Activated naive CD4-positive, alpha-beta T cell treated with anti-CD3 and anti-CD28 coated beads, Interleukin-2, amount 50 U/mL, for 16 hours (primary cell): ENCODE results near the gene HHIPL1.

Experiments
- DNase-seq: peaks from one replicate; pipeline ENCODE4 v3.0.0-alpha.2; 2020

HHIPL1 gene

DNA sequence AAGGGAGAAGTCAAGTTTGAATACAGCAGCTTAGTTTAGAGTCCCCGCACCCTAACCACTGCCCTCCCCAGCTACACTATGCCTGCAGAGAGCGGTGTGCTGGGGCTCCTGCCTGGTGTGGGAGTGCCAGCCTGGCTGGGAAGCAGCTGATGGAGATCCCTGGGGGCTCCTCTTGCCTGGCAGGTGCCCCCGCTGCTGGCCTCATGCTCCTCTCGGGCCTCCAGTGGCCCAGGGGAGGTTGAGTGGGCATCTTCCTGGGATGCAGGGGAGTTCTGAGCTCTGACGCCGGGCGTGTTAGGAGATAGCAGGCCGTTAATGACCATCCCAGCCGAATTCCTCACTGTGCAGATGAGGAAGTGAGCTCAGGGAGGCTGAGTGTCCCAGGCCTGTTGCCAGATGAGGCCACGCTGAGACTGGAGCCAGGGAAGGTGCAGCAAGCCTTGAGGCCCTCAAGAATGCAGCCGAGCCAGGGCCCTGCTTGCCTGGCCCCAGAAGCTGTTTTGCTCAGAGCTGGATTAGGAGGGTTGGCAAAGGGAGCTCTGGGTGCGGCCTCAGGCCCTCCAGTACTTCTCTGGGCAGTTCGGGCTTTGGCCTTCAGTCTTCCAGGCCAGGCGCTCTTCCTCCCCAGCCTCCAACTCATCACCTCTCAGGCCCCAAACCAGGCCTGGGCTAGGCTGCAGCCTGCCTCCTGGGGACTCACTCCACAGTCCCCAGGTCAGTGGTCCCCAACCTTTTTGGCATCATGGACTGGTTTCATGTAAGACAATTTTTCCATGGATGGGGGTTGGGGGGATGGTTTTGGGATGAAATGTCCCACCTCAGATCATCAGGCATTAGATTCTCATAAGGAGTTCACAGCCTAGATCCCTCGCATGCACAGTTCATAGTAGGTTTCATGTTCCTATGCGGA, 32.6 kb downstream of the HHIPL1 start:
- DNase-seq, result no peak

DNA sequence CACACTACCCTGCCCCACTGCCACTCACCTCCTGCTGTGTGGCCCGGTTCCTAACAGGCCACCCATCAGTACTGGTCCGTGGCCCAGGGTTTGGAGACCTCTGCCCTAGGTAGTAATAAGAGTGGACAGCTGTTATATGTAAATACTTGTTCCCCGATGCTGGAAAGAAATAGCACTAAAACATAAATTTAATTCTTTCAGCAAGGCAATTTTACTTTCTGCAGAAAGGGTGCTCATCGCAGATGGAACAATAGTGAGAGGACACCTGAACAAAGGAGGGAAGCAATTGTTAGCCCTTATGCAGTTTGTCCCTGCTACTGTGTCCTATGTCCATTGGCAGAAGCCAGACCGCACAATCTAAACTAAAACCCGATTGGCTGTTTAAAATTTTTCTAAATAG, 33.3 kb downstream of the HHIPL1 start:
- no peak for DNase-seq

DNA sequence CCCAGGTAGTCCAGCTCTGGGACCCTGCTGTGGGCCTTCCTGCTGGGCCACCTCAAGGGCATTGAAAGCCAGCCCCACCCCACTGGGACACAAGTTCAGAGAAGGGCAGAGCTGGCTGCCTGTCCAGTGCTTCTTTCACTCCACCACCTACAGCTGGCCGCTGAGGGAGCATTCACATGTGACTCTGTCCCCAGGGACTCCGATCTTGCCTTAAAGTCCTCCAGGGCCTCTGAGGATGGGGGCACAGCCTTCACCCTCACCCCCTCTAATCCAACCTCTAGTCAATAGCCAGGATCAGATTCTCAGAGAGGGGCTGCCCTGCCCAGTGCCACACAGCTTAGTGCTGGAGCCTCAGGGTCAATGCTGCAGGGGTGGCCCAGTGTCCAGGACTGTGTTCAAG, 34.2 kb downstream of the HHIPL1 start:
- DNase-seq, result no peak

DNA sequence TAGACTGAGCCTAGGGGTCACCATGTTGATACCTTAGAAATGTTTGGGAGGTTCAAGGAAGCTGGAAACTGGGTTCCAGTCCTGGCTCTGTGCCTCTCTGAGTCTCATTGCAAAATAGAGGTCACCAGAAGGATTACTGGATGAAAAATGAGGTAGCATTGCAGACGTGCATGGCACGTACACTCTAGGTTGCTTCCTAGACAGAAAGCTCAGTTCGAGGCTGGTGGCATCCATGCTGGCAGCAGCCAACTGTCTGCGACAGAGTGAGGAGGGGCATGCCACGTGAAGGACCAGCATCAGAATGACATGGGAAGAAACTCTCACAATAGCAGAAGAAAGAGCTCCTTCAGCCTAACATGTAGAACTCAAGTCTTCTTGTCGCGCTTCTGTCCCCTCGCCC, 34.6 kb downstream of the HHIPL1 start:
- no peak for DNase-seq

DNA sequence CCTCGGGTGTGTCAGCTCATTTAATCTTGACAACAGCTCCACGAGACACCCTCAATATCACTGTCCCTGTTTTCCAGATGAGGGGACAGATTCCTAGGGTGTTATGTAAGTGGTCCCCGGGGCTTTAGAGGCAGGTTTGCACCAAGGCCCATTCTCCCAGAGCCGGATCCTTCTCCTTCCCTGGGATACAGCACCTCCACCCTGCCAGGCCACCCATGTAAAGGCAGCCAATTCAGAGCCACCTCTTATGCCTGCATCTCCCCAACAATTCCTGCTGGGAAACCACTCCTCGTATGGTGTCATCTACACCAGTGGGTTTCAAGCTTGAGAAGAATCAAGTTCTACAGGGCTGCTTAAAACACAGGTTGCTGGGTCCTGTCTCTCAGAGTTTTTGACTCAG, 35.1 kb downstream of the HHIPL1 start:
- no peak for DNase-seq

DNA sequence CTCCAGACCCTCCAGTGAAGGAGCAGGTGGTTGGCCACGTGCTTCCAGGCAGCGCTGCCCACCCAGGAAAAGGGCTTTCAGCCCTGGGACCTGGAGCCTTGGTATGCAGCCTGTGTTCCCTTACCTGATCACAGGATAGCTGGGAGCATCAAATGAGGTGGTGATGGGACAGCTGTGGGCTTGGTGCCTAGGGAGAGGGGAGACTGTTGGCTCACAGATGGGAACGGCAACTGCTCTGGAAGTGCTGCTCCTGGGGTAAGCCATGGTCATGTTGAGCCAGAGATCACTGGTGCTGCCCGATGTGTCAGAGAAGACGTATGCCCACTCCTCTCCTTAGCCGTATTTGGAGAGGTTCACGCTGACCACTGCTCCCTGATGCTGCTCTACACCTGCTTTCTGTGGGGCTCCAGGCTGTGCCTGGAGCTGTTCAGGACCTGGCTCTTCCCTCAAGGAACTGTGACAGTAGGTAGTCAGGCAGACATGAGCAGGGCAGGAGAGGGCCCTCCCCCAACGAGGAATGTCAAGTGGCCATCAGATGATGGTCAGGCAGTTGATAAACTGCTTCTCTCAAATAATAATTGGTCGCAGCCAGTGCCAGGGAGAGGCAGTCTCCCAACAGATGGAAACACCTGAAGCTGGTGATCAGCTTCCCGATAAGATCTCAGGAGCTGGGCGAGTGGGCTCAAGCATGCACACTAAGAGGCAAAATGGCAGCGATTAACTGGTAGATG, 36.3 kb downstream of the HHIPL1 start:
- DNase-seq, result no peak

DNA sequence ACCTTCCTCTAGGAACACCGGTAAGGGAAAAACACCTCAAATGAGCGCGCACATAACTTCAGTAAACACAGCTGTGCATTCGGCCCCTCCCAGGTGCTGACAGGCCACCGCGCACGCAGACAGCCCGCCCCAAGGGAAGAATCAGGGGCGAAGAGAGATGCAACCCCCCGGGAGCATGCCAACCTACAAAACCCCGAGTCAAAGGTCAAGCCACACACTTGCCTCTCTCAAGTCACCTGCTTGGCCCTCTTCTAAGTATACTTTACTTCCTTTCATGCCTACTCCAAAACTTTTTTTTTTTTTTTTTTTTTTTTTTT, 36.9 kb downstream of the HHIPL1 start:
- no peak for DNase-seq

DNA sequence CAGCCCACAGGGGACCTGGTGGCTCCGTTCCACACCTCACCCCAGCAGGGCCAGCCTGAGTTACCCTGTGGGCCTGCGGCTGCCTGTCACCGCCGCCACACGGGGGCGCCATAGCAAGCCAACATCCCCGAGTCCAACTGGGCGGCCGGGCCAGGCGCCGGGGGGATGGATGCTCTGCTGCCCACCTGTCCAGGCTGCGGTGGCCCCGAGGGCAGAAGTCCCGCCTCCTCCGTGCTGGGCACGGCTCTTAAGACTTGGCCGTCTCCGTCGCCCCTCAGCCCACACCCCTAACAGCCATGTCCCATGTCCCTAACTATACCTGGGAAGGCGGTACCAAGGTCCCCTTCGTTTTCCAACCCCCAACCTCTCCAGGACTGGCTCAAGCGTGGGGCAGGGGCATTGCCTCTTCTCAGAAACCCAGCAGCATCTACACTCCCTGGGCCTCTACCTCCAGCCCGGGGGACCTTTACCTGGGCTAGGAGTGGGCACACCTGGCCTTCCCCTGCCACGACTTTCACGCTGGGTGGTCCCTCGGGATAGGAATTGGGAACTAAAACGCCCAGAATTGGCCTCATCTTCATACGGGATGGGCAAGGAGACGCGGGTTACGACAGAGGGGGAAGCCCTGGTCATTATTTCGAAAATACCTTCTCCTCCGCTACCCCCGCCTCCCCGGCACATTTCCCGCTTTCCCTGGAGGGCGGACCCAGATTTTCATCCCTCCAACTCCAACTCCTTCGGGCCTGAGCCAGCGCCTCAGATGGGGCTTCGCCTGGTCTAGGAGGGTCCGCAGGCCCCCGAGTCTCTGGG, 38.1 kb downstream of the HHIPL1 start:
- peak; percentile 85 for DNase-seq

DNA sequence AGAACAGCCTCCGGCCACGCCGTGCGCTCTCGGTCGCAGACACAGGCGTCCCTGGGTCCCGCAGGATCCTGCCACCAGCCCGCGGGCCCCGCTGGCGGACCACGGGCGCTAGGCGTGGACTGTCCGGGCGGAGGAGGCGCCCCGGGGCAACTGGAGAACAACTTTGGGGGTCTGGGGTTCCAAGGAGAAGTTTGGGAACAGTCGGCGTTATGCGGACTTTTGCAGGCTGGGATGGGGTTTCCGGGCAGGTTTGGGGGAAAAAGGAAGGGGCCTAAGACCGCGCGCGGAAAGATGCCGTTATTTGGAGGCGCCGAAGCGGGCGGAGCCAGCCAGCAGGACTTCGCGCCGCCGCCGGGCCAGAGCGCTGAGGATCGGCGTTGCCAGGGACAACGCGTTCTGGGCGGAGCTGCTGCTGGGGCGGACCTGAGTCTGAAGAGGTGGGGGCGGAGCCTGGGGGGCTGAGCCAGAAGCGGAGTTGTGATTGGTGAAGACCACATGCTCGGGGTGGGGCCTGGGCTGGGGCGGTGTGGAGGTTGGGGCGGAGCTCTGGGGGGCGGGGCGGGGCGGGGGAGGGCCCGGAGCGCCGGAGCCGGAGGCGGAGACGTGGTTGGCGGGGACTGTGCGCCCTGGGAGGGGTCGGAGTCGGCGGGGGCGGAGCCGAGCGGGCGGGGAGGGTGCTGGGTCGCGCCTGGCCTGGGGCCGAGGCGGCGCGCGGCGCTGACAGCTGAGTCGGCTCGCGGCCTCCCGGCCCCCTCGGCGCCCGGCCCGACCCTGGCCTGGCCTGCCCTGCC, 38.9 kb downstream of the HHIPL1 start, which contains the start of gene CYP46A1:
Gene CYP46A1 (plus strand): TSS at position 680 of the 791 bp plus-strand sequence. CDS start 120 bp downstream, outside the sequence.
- peak; percentile 100 for DNase-seq

DNA sequence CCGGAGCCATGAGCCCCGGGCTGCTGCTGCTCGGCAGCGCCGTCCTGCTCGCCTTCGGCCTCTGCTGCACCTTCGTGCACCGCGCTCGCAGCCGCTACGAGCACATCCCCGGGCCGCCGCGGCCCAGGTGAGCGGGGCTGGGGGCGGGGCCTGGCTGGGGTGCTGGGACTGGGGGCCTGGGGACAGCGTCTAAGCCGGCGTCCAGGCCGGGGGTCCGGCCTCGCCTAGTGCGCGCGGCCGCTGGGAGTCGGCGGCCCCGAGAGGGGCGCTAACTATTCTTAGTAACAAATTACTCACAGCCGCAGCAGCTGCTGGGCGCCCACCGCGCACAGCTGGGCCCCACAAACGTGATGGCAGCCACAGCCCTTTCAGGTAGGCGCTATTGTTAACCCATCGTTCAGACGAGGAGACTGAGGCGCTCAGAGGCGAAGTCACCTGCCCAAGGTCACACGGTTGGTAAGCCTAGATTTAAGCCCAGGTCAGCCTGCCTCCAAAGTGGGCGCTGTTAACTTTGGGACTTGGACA, 39.5 kb downstream of the HHIPL1 start:
- no peak for DNase-seq

DNA sequence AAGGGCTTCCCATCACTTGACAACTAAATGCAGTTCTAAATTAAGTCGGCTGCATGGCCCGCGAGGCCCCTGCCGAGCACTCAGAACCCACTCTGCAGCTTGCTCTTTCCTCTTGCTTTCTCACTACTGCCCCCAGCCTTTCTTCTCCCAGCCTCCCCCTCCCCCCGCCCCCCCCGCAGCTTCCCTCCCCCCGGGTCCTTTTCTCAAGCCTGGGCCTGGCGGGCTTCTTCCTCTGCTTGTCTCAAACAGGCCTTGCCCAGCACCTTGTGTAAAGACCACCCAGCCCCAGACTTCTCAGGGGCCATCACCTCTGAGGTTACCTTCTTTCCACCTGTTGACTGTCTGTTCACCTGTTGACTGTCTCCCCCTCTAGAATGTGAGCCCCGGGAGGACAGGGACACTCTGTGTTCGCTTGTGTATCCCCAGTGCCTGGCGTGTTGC, 40.2 kb downstream of the HHIPL1 start:
- DNase-seq, result no peak

DNA sequence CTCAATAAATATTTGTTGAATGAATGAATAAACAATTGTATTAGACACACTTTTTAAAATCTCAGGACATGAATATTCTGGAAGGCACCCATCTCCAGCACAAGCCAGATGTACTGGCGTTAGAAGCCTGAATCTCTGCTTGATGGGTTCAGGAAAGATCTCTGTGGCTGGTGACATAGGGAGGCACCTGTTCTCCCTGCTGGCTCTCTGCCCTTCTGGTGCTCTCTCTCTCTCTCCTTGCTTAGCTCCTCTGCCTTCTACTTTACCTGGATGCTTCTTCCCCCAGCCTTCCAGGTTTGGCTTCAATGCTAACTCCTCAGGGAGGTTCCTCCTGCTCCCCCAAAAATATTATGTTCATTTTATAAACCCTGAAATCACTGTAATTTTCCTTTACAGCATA, 40.7 kb downstream of the HHIPL1 start:
- DNase-seq, result no peak

DNA sequence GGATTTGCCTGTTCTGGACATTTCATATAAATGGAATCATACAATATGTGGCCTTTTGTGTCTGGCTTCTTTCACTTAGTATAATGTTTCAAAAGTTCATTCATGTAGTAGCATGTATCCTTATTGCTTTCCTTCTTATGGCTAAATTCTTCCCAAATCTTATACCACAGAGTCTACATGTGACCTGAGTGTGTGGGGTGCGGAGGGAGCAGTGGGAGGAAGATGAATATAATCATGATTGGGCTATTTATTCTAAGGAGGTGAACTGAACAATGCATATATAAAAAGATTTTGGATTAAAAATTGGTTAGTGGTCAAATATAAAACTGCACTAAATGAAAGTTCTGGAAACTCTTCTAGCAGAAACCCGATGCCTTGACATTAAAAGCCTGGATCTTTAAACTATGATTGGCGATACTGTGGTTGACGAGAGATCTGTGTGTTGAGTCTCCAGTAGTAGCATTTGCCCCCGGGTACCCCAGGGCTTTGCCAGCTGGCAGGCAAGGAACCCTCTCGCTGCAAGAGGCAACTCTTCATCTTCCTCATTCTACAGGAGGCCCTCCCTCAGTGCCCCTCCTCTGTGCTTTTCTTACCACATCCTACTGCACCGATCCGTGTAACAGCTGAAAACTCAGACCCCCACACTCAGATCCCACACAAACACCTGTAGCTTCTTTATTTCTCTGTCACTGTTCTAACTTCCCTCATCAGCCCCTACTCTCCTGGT, 41.8 kb downstream of the HHIPL1 start:
- no peak for DNase-seq

DNA sequence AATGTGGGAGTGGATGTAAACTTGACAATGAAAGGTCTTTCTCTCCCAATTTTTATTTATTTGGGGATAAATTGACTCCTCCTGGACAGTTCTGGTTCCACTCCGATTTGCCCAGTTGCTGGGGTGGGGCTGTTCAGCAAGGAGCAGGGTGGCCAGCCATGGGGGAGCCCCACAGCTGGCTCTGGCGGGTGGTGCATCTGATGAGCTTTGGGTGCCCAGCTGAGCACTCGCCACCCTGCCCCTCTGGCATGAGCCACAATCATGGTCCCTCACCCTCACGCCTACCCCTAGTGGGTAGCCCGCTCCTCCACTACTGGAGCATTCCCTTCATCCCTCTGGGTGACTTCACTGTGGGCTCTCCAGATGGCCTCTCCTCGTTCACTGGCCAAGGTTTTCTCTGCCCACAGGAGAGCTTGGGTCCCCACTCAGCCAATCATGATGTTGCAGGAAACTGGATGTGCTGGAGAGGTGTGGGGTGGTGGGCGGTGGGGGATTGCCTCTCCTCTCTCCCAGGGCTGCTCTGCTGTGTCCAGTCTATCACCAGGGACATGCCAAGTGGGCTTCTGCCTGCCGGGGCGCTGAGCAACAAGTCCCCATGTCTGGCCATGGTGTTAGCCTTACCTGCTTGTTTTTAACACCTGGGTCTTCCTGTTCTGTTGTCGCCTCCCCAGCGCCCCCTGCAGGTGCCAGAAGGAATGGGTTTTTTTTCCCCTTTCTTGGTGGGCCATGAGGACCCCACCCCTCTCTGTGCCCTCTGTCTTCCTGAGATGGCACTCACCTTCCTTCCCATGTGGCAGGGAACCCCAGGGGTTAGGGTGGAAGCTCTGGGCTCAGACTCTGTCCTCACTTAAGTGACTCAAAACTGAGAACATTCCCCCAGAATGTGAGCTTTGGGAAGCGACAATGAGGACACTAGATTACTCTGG, 42.6 kb downstream of the HHIPL1 start:
- DNase-seq, result peak; percentile 36

DNA sequence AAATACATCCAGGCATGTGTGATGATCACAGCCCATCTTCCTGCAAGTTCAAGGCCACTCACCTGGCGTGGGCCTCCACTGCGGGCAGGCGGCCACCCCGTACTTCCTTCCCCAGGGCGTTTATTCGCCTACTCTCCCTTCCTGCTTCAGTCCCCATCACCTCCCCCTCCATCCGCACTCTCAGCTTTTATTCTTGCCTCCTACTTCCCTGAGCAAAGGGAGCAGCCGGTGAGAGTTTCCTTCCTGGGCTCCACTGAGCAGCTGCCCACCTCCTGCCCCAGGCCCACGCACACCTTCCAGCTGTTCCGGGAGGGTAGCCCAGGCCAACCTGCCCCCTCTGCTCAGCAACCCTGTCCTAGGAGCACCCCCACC, 43.3 kb downstream of the HHIPL1 start:
- no peak for DNase-seq

DNA sequence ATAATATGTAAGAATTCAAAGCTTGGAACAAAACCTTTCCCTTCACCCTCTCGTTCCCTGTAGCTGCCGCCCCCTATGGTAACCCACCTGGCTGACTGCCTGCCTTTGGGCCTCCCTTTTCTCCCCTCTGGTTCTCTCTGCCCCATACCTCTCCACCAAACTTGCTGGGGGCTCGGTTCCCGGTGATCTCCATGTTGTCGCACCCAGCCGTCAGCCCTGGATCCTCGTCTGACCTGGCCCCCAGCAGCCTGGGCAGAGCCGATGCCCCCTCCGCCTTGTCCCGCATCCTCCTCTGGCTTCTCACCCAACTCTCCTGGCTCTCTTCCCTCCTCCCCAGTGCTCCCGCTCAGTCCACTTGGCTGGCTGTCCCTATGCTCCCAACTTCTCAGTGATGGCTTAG, 43.7 kb downstream of the HHIPL1 start:
- no peak for DNase-seq

DNA sequence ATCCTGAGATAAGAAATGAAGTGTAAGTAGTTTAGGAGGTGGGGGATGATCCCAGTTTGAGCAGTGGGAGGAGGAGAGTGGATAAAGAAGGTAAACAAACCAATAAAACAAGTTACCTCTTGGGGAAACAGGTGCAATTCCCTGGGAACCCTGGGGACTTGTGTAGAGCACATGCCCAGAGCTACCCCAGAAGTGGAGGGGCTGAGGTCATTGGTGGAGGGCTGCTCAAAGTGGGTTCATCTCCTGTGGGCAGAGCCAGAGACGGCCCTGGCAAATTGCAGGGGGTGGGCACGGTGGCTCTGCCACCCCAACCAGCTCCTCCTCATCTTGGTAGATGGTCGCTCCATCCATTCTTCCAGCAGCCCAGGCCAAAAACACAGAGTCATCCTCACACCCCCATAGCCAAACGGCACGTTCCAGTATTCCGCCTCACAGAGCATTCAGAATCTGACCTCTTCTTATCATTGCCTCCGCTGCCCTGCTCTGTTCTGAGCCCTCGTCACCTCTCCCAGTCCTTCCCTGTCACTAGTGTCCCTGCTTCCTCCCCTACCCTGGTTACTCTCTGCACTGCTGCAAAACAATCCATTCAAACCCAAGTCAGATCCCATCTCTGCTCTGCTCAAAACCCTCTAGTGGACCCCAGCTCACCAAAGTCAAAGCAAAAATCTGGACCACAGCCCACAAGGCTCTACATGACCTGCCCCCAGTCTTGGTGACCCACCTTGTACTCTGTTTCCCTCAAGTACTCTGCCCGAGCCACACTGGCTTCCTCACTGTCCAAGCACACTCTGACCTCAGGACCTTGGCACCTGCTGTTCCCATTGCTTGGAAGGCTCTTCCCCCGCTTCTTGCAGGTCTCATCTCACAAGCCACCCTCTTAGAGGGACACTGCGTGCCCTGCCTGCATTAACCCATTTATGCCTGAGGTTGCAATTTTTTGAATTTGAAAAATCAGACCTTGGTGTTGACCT, 44.6 kb downstream of the HHIPL1 start:
- DNase-seq, result no peak

DNA sequence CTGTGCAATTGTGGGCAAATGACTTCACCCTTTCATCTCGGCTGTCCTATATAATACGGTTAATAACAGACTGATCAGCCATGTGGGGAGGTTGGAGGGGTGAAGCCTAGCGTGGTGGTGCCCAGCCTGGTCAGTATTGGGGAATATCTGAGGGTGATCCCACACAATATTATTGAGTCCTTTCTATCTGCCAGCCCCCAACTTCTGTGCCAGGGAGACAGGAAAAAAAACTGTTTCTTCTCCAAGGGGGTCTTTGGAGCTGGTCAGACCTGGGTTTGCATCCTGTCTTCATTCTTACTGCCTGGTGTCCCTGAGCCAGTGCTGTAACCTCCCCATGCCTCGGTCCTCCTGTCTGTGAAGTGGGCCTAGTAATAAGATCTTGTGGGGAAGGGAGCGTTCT, 45.7 kb downstream of the HHIPL1 start:
- no peak for DNase-seq
